Large intestine (tissue), 3 donors: ENCODE data around the gene CACNA1F. TPM values are rescaled to one million over a fixed set of nuclear protein-coding genes. Genes with fewer than 3 reads are reported as not detected.

Experiments
- DNase-seq, 2 donors: peaks; one replicate each; pipeline versions ENCODE4 v3.0.0 to v3.0.0-alpha.2; 2013
- H3K27ac ChIP-seq: one replicate; pipeline ENCODE4 v1.5.1; 2013; ENCODE audit warnings: low read length
- H3K27me3 ChIP-seq: 2 replicates; pipeline ENCODE4 v1.6.1; 2013; ENCODE audit warnings: low read length; ENCODE audit not compliant: control insufficient read depth, insufficient read depth
- H3K36me3 ChIP-seq: 2 replicates; pipeline ENCODE4 v1.6.1; 2013; ENCODE audit warnings: low read length; ENCODE audit not compliant: control insufficient read depth, insufficient read depth
- H3K4me1 ChIP-seq: one replicate; pipeline ENCODE4 v1.6.1; 2013; ENCODE audit warnings: low read length; ENCODE audit not compliant: control insufficient read depth, insufficient read depth
- H3K4me3 ChIP-seq: one replicate; pipeline ENCODE4 v1.5.1; 2013; ENCODE audit warnings: low read length
- H3K9me3 ChIP-seq: one replicate; pipeline ENCODE4 v1.6.1; 2013; ENCODE audit warnings: mild to moderate bottlenecking, low read depth, low read length, moderate library complexity; ENCODE audit not compliant: control insufficient read depth
- WGBS: methylation state at CpG from one replicate; pipeline ENCODE4 v1.1.5; 2013; ENCODE audit warnings: low lambda C conversion rate; ENCODE audit not compliant: insufficient coverage; 5-methylcytosine and 5-hydroxymethylcytosine counted together
- polyA plus RNA-seq: library from polyadenylated mRNA; unstranded; fragments of 120-200 nt; gene quantifications from one replicate; pipeline ENCODE4 v1.2.1, GENCODE V29; 2013

The CACNA1F gene
- polyA plus RNA-seq, 1 donor: 1.3 TPM

DNA sequence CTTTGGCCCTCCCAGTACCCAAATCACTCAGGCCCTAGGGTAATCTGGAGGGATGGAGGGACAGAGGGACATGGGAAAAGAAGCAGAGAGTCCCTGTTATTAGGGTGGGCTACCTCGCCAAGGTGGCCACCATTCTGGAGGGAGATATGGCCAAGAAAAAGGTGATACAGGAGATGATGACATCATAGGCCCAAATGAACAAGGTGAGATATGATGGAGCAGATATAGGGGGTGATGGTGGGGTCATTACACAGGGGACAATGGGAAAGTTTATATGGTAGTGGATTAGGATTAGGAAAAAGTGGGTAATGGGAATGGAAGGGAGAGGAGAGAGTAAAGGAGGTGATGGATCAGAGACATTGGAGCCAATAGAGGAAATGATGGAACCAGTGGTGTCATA, 20.3 kb downstream of the CACNA1F start:
- no peak overlapping the region for H3K4me3 ChIP-seq
- H3K27me3 ChIP-seq: peaks cover 9% of the 10 kb centered on the region
- H3K36me3 ChIP-seq: no peaks in the 10 kb centered on the region
- WGBS: no CpG with 5 or more reads among the region's 1 CpG
- H3K9me3 ChIP-seq: no peaks in the 10 kb centered on the region
- H3K4me1 ChIP-seq: no peaks in the 10 kb centered on the region
- DNase-seq: no peak
- no peak overlapping the region for H3K27ac ChIP-seq

DNA sequence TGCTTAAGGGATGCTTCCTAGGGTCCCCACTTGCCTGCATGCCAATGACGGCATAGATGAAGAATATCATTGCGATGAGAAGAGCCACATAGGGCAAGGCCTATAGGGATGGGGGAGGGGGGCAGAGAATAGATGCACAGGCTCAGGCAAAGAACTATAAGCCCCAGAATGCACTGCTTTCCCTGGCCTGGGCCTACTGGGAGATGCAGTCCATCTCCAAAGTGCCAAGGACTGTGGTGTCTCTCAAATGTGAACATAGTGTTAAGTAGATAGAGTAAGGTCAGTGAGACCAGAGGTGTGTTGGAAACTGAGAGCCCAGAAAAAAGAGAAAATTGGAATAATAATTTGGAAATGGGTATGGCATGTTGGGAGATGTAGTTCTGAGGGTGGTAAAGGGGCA, 20.9 kb downstream of the CACNA1F start:
- no peaks in the 10 kb centered on the region for H3K36me3 ChIP-seq
- H3K4me3 ChIP-seq: no peak overlapping the region
- H3K4me1 ChIP-seq: no peaks in the 10 kb centered on the region
- H3K27ac ChIP-seq: no peak overlapping the region
- H3K9me3 ChIP-seq: no peaks in the 10 kb centered on the region
- DNase-seq: no peak
- peaks cover 9% of the 10 kb centered on the region for H3K27me3 ChIP-seq
- WGBS: no CpG with 5 or more reads among the region's 2 CpGs

- no peaks in the 10 kb centered on the region for H3K36me3 ChIP-seq
- no peaks in the 10 kb centered on the region for H3K9me3 ChIP-seq
- no peak overlapping the region for H3K4me3 ChIP-seq
- no CpG with 5 or more reads among the region's 9 CpGs for whole genome bisulfite sequencing
- H3K27me3 ChIP-seq: peaks cover 9% of the 10 kb centered on the region
- H3K4me1 ChIP-seq: no peaks in the 10 kb centered on the region
- no peak for DNase-seq
- no peak overlapping the region for H3K27ac ChIP-seq
These were observed 22.1 kb downstream of the CACNA1F start for GRCh38 chrX:49211074-49211473.

GRCh38 chrX:49210406-49210805, 22.7 kb downstream of the CACNA1F start:
- Histone ChIP-seq H3K4me3 (no peak overlapping the region), H3K36me3 (no peaks in the 10 kb centered on the region), H3K4me1 (no peaks in the 10 kb centered on the region), H3K27me3 (peaks cover 9% of the 10 kb centered on the region), H3K9me3 (no peaks in the 10 kb centered on the region), H3K27ac (no peak overlapping the region)
- WGBS: no CpG with 5 or more reads among the region's 8 CpGs
- no peak for DNase-seq

- WGBS: no CpG with 5 or more reads among the region's 28 CpGs
- Histone ChIP-seq H3K27ac (no peak overlapping the region), H3K27me3 (peaks cover 9% of the 10 kb centered on the region), H3K4me3 (no peak overlapping the region), H3K9me3 (no peaks in the 10 kb centered on the region), H3K36me3 (no peaks in the 10 kb centered on the region), H3K4me1 (no peaks in the 10 kb centered on the region)
- DNase-seq: no peak
These were observed 23.5 kb downstream of the CACNA1F start for GRCh38 chrX:49209434-49210251.

DNA sequence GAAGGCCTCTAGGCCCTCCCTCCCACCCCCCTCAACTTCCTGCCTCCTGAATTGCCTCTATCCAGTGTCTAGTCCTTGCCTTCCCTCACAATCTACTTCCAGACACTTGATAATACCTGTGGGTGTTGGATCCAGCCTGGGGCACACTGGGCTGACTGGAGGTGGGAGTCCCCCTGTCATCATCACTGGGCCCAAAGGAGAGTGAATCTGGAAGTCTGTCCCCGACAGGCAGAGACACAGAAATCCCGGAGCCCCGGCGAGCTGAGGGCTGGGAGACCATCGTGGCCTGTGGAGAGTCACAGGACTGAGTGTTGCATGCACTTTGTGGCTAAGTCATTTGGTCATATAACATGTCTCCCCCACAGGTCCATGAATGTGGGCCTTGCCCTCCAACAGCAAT, 24.7 kb downstream of the CACNA1F start:
- Histone ChIP-seq H3K27me3 (peaks cover 9% of the 10 kb centered on the region), H3K4me1 (no peaks in the 10 kb centered on the region), H3K9me3 (no peaks in the 10 kb centered on the region), H3K36me3 (no peaks in the 10 kb centered on the region), H3K4me3 (no peak overlapping the region), H3K27ac (no peak overlapping the region)
- no CpG with 5 or more reads among the region's 5 CpGs for WGBS
- no peak for DNase-seq

- H3K9me3 ChIP-seq: no peaks in the 10 kb centered on the region
- no peak overlapping the region for H3K4me3 ChIP-seq
- H3K4me1 ChIP-seq: no peaks in the 10 kb centered on the region
- H3K27ac ChIP-seq: no peak overlapping the region
- peaks cover 9% of the 10 kb centered on the region for H3K27me3 ChIP-seq
- no CpG with 5 or more reads among the region's 8 CpGs for WGBS
- no peaks in the 10 kb centered on the region for H3K36me3 ChIP-seq
- DNase-seq: no peak
These were observed 26.6 kb downstream of the CACNA1F start for GRCh38 chrX:49206543-49206942.

DNA sequence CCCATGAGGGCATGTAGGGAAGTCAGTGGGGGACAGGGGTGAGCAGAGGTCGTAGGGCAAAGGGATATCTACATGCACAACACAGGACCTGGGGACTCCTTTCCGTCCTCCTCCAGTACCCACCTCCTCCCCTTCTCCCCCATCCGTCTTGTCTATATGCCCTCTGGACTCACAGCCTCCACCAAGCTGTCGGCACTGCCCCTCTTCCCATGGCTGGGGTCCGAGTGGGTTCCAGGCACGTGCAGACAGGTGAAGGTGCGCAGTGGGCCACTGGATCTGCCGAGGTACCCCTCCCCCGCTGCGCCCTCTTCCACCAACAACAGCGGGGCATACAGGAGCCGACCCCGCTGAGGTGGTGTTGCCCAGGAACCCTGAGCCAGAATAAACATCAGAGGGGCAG, 27.7 kb downstream of the CACNA1F start:
- Histone ChIP-seq H3K4me3 (no peak overlapping the region), H3K27me3 (peaks cover 9% of the 10 kb centered on the region), H3K4me1 (no peaks in the 10 kb centered on the region), H3K9me3 (no peaks in the 10 kb centered on the region), H3K36me3 (no peaks in the 10 kb centered on the region), H3K27ac (no peak overlapping the region)
- WGBS: no CpG with 5 or more reads among the region's 13 CpGs
- no peak for DNase-seq

GRCh38 chrX:49204709-49205108, 28.4 kb downstream of the CACNA1F start:
- DNase-seq: no peak
- 100% methylated on average over 1 of the region's 4 CpGs for WGBS
- Histone ChIP-seq H3K27ac (no peak overlapping the region), H3K4me1 (no peaks in the 10 kb centered on the region), H3K4me3 (no peak overlapping the region), H3K27me3 (peaks cover 5% of the 10 kb centered on the region), H3K9me3 (no peaks in the 10 kb centered on the region), H3K36me3 (no peaks in the 10 kb centered on the region)

- Histone ChIP-seq H3K4me1 (no peaks in the 10 kb centered on the region), H3K27me3 (peaks cover 4% of the 10 kb centered on the region), H3K27ac (no peak overlapping the region), H3K36me3 (no peaks in the 10 kb centered on the region), H3K4me3 (no peak overlapping the region), H3K9me3 (no peaks in the 10 kb centered on the region)
- DNase-seq: no peak
- WGBS: no CpG with 5 or more reads among the region's 6 CpGs
These were observed 29.1 kb downstream of the CACNA1F start for GRCh38 chrX:49204017-49204416.

DNA sequence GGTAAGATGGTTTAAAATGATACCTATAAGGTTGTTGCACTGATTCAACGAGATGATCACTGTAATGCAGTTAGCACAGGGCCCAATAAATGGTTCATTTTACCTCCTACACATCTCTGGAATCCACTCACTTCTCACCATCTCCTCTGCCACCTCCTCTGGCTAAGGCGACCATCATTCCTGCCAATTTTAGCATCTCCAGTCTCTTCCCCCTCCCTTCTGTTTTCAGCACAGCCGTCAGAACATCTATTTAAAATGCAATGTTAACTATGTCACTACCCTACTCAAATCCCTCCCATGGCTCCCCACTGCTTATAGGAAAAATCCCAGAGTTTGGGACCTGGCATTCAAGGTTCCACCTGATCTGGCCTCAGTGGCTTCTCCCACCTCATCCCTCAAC, 29.6 kb downstream of the CACNA1F start:
- no peak overlapping the region for H3K27ac ChIP-seq
- WGBS: no CpG with 5 or more reads among the region's 3 CpGs
- no peak for DNase-seq
- no peak overlapping the region for H3K4me3 ChIP-seq
- peaks cover 7% of the 10 kb centered on the region for H3K27me3 ChIP-seq
- H3K9me3 ChIP-seq: no peaks in the 10 kb centered on the region
- H3K4me1 ChIP-seq: no peaks in the 10 kb centered on the region
- H3K36me3 ChIP-seq: no peaks in the 10 kb centered on the region
